ENCODE data around the gene NTRK2.

DNA sequence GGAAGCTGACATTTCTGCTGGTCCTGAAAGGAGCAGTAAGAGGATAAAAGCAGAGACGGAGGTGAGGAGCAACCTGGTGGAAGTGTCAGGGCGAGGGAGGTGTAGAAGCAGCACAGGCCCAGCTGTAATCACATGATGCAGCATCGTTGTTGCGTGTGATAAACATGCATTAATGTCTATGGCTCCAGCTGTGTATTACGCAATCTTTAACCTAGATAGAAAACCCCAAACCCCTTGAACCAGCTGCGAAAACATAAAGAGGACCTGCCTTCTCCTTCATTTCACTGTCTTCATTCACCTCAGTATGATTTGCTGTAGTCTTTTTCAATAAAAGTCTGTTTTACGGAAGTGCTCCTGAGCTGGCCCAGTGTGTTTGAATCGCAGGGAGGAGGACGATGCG, 162.9 kb downstream of the NTRK2 start:
- TF ChIP-seq, protein P1, sequence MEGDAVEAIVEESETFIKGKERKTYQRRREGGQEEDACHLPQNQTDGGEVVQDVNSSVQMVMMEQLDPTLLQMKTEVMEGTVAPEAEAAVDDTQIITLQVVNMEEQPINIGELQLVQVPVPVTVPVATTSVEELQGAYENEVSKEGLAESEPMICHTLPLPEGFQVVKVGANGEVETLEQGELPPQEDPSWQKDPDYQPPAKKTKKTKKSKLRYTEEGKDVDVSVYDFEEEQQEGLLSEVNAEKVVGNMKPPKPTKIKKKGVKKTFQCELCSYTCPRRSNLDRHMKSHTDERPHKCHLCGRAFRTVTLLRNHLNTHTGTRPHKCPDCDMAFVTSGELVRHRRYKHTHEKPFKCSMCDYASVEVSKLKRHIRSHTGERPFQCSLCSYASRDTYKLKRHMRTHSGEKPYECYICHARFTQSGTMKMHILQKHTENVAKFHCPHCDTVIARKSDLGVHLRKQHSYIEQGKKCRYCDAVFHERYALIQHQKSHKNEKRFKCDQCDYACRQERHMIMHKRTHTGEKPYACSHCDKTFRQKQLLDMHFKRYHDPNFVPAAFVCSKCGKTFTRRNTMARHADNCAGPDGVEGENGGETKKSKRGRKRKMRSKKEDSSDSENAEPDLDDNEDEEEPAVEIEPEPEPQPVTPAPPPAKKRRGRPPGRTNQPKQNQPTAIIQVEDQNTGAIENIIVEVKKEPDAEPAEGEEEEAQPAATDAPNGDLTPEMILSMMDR (IDR thresholded peaks at IDR 0.05; ENCODE audit: low read length): no peak
- TF ChIP-seq EZH2 (IDR thresholded peaks at IDR 0.05; ENCODE audit: borderline replicate concordance, low read length): no peak
